H1 (cell line): ENCODE data around the gene OPN1MW3. TPM values are rescaled to one million over a fixed set of nuclear protein-coding genes. Genes with fewer than 3 reads are reported as not detected.

ENCODE experiments used
- CTCF ChIA-PET: fragments of 300-600 bp; sonication (Branson Sonifier 250); formaldehyde crosslinking; loops from one replicate; lab custom pipeline; 2021; ENCODE audit not compliant: partially characterized antibody; lab: Charles Lee
- POLR2A ChIA-PET: fragments of 300-600 bp; sonication (Branson Sonifier 250); formaldehyde crosslinking; loops from one replicate; lab custom pipeline; 2021; ENCODE audit warnings: inconsistent platforms; ENCODE audit not compliant: partially characterized antibody; lab: Charles Lee
- DNase-seq, 2 experiments: peaks; one replicate each; pipeline versions ENCODE4 v3.0.0 to v3.0.0-alpha.2; 2010 to 2022; ENCODE audit warnings: low spot score in 2 of 2, low read depth in 1 of 2, mixed read lengths in 1 of 2
- FAIRE-seq: peaks from 2 replicates; lab custom pipeline; 2011; peaks lifted over from hg19 to GRCh38; lab: Jason Lieb, UNC
- H2AFZ ChIP-seq: 2 replicates; pipeline ENCODE4 v1.8.1; 2012; ENCODE audit warnings: low read length, inconsistent platforms
- H2AK5ac ChIP-seq: 2 replicates; pipeline ENCODE4 v1.6.1; 2013; ENCODE audit warnings: low read depth, low read length
- H2BK120ac ChIP-seq: replicated peaks from 2 replicates; pipeline ENCODE3; 2013; ENCODE audit warnings: low read depth, low read length, inconsistent platforms
- H2BK12ac ChIP-seq: 2 replicates; pipeline ENCODE4 v1.6.1; 2013; ENCODE audit warnings: low read depth, low read length
- H2BK15ac ChIP-seq: 2 replicates; pipeline ENCODE4 v1.6.1; 2013; ENCODE audit warnings: low read length
- H2BK20ac ChIP-seq: 2 replicates; pipeline ENCODE4 v1.6.1; 2013; ENCODE audit warnings: low read length
- H2BK5ac ChIP-seq: 2 replicates; pipeline ENCODE4 v1.6.1; 2013; ENCODE audit warnings: low read depth, low read length
- H3K14ac ChIP-seq: 2 replicates; pipeline ENCODE4 v1.6.1; 2013; ENCODE audit warnings: inconsistent platforms; ENCODE audit not compliant: insufficient read length
- H3K18ac ChIP-seq: 2 replicates; pipeline ENCODE4 v1.6.1; 2013; ENCODE audit warnings: low read length; ENCODE audit errors: extremely low read depth
- H3K23ac ChIP-seq: 2 replicates; pipeline ENCODE4 v1.6.1; 2013; ENCODE audit warnings: inconsistent platforms; ENCODE audit not compliant: insufficient read length
- H3K23me2 ChIP-seq: 2 replicates; pipeline ENCODE4 v1.6.1; 2013; ENCODE audit warnings: low read depth, low read length
- H3K27ac ChIP-seq: 2 replicates; pipeline ENCODE4 v1.6.1; 2011; ENCODE audit warnings: low read depth, low read length, inconsistent platforms
- H3K27me3 ChIP-seq, 4 experiments: replicated peaks in 1 of 4; 1 replicate in 1 of 4; 2 replicates in 3 of 4; pipeline versions ENCODE4 v1.6.1 to v1.8.1; 2011 to 2013; ENCODE audit warnings: low read length in 3 of 4, mild to moderate bottlenecking in 3 of 4, inconsistent platforms in 2 of 4, mixed read lengths in 2 of 4, moderate library complexity in 1 of 4; ENCODE audit not compliant: control insufficient read depth in 3 of 4, insufficient read depth in 3 of 4; ENCODE audit errors: extremely low read depth in 1 of 4
- H3K36me3 ChIP-seq, 4 experiments: 2 replicates each; pipeline versions ENCODE4 v1.6.1 to v1.8.1; 2011 to 2013; ENCODE audit warnings: mild to moderate bottlenecking in 4 of 4, low read length in 3 of 4, moderate library complexity in 2 of 4, control low read depth in 1 of 4, inconsistent platforms in 1 of 4; ENCODE audit not compliant: insufficient read depth in 4 of 4, control insufficient read depth in 2 of 4
- H3K4ac ChIP-seq: replicated peaks from 2 replicates; pipeline ENCODE3; 2013; ENCODE audit warnings: low read length, low read depth, mixed read lengths, inconsistent platforms; ENCODE audit not compliant: insufficient read length
- H3K4me1 ChIP-seq, 4 experiments: replicated peaks in 1 of 4; 1 replicate in 1 of 4; 2 replicates in 3 of 4; pipeline versions ENCODE4 v1.6.1 to v1.8.1; 2011 to 2013; ENCODE audit warnings: low read length in 3 of 4, inconsistent platforms in 2 of 4, mixed read lengths in 1 of 4; ENCODE audit not compliant: insufficient read depth in 4 of 4, control insufficient read depth in 3 of 4
- H3K4me2 ChIP-seq, 2 experiments: 2 replicates each; pipeline versions ENCODE4 v1.6.1 to v1.8.1; 2011 to 2013; ENCODE audit warnings: low read depth in 2 of 2, low read length in 2 of 2, control low read depth in 1 of 2, inconsistent platforms in 1 of 2, mild to moderate bottlenecking in 1 of 2; ENCODE audit not compliant: insufficient read depth in 1 of 2
- H3K4me3 ChIP-seq, 4 experiments: fragments of 200-600, 300-600 bp in 1 of 4; sonication (generic), shearing (Covaris generic), sonication (Bioruptor Twin) in 1 of 4; 2 replicates each; pipeline versions ENCODE4 v1.5.1 to v1.8.1; 2011 to 2016; ENCODE audit warnings: low read length in 4 of 4, low read depth in 3 of 4, control low read depth in 2 of 4, inconsistent platforms in 2 of 4, mild to moderate bottlenecking in 2 of 4, mixed read lengths in 1 of 4, moderate library complexity in 1 of 4; ENCODE audit not compliant: insufficient read depth in 2 of 4; ENCODE audit errors: extremely low read depth in 1 of 4
- H3K56ac ChIP-seq: replicated peaks from 2 replicates; pipeline ENCODE3; 2013; ENCODE audit warnings: low read depth, mild to moderate bottlenecking, mixed read lengths, low read length, inconsistent platforms; ENCODE audit not compliant: insufficient read length
- H3K79me1 ChIP-seq: 2 replicates; pipeline ENCODE4 v1.6.1; 2013; ENCODE audit warnings: low read depth, low read length, control low read depth
- H3K79me2 ChIP-seq, 2 experiments: 2 replicates each; pipeline versions ENCODE4 v1.6.1 to v1.8.1; 2012 to 2013; ENCODE audit warnings: low read length in 2 of 2, mild to moderate bottlenecking in 2 of 2, inconsistent platforms in 1 of 2; ENCODE audit not compliant: insufficient read depth in 2 of 2, control insufficient read depth in 1 of 2
- H3K9ac ChIP-seq, 4 experiments: replicated peaks in 1 of 4; 1 replicate in 1 of 4; 2 replicates in 3 of 4; pipeline versions ENCODE4 v1.6.1 to v1.8.1; 2011 to 2013; ENCODE audit warnings: low read depth in 3 of 4, low read length in 3 of 4, control low read depth in 2 of 4, mild to moderate bottlenecking in 2 of 4, moderate library complexity in 2 of 4, inconsistent platforms in 1 of 4; ENCODE audit errors: extremely low read depth in 1 of 4
- H3K9me3 ChIP-seq, 2 experiments: 2 replicates each; pipeline versions ENCODE4 v1.6.1 to v1.8.1; 2012 to 2013; ENCODE audit warnings: mild to moderate bottlenecking in 2 of 2, moderate library complexity in 2 of 2, control low read depth in 1 of 2, inconsistent platforms in 1 of 2, low read depth in 1 of 2, low read length in 1 of 2, mixed read lengths in 1 of 2; ENCODE audit not compliant: insufficient read depth in 2 of 2
- H4K20me1 ChIP-seq, 2 experiments: replicated peaks in 1 of 2; 2 replicates each; pipeline versions ENCODE3 to v1.8.1; 2011 to 2013; ENCODE audit warnings: inconsistent platforms in 2 of 2, low read length in 2 of 2, mild to moderate bottlenecking in 1 of 2; ENCODE audit not compliant: insufficient read depth in 2 of 2, control insufficient read depth in 1 of 2
- H4K5ac ChIP-seq: 2 replicates; pipeline ENCODE4 v1.6.1; 2013; ENCODE audit warnings: low read length, low read depth, mixed read lengths, inconsistent platforms; ENCODE audit not compliant: insufficient read length
- H4K8ac ChIP-seq: 2 replicates; pipeline ENCODE4 v1.8.0; 2013; ENCODE audit warnings: mild to moderate bottlenecking, moderate library complexity, low read length, inconsistent platforms; ENCODE audit not compliant: insufficient read depth; ENCODE audit errors: extremely low read depth
- H4K91ac ChIP-seq: replicated peaks from 2 replicates; pipeline ENCODE3; 2013; ENCODE audit warnings: low read length, mixed read lengths, inconsistent platforms; ENCODE audit not compliant: insufficient read length
- E2F6 ChIP-seq: IDR thresholded peaks from 2 replicates; pipeline ENCODE4 v1.6.1; 2012; ENCODE audit warnings: inconsistent platforms
- YY1 ChIP-seq: IDR thresholded peaks from 2 replicates; pipeline ENCODE4 v1.6.1; 2011; ENCODE audit warnings: low read depth, mild to moderate bottlenecking, low read length
- WGBS, 2 experiments: shearing (Covaris generic) in 1 of 2; methylation state at CpG; one replicate each; pipeline versions ENCODE4 v1.1.6 to v1.1.7; 2013 to 2015; ENCODE audit warnings: low lambda C conversion rate in 2 of 2, mixed read lengths in 2 of 2, inconsistent platforms in 1 of 2, low coverage in 1 of 2, missing lambda C conversion rate in 1 of 2; ENCODE audit not compliant: insufficient replicate concordance in 2 of 2, insufficient coverage in 1 of 2, insufficient read length in 1 of 2; ENCODE audit errors: extremely low coverage in 1 of 2, missing lambda C conversion rate in 1 of 2; 5-methylcytosine and 5-hydroxymethylcytosine counted together
- polyA plus RNA-seq, 7 experiments: library from polyadenylated mRNA; depleted of rRNA in 3 of 7; stranded (reverse) in 5 of 7; unstranded in 2 of 7; fragments of >200 nt in 5 of 7; fragments of 200-250 nt in 2 of 7; gene quantifications; 1 replicate in 5 of 7; 2 replicates in 1 of 7; 4 replicates in 1 of 7; pipeline versions ENCODE4 v1.2.1 to v1.2.3, GENCODE V29; 2011 to 2013; ENCODE audit warnings: missing spikeins in 2 of 7, mixed read lengths in 2 of 7
- total RNA-seq: library from RNA; stranded (reverse); fragmentation: NEBNext Ultra II Directional; extraction: Animal tissue kit (Norgen Biotek cat#: 25700); gene quantifications from 2 replicates; pipeline ENCODE4 v1.2.1, GENCODE V29; 2021

Gene OPN1MW3
- total and polyA plus RNA-seq, 2 of the 8 experiments (the other 6 are each of a cell fraction or from before 2014, with no cell fraction given), result not detected

- Histone ChIP-seq H3K27me3 (no peaks in the 10 kb centered on the region), H3K4ac (no peak within 1 kb of the TSS), H2AFZ (no peak within 1 kb of the TSS)
- TF ChIP-seq YY1, result no peak
- 0 out of 2 replicates have a peak, but pooled peaks have one; percentile 9 for TF ChIP-seq E2F6
- TF ChIP-seq, all 59 proteins: peak for 1
- H3K4me2 ChIP-seq, result no peak within 1 kb of the TSS
- no peak within 1 kb of the TSS for H2BK120ac ChIP-seq
- no peak within 1 kb of the TSS for H2BK15ac ChIP-seq
- no peak within 1 kb of the TSS for H2BK20ac ChIP-seq
- no peak within 1 kb of the TSS for H2BK12ac ChIP-seq
- no peaks in the 10 kb centered on the region for H3K4me1 ChIP-seq
- H3K9me3 ChIP-seq, result no peaks in the 10 kb centered on the region
- no peak within 1 kb of the TSS for H3K4me3 ChIP-seq
- CTCF ChIA-PET, result no interaction called here
- no peak within 1 kb of the TSS for H3K9ac ChIP-seq
- H3K23me2 ChIP-seq, result no peaks in the 10 kb centered on the region
- FAIRE-seq (no peak), DNase-seq (no peak)
- H3K23ac ChIP-seq, result no peak within 1 kb of the TSS
- no peaks in the 10 kb centered on the region for H3K79me2 ChIP-seq
- H3K36me3 ChIP-seq, result no peaks in the 10 kb centered on the region
- H3K18ac ChIP-seq, result no peak within 1 kb of the TSS
- no peak within 1 kb of the TSS for H2AK5ac ChIP-seq
- no peaks in the 10 kb centered on the region for H3K79me1 ChIP-seq
- H3K14ac ChIP-seq, result no peak within 1 kb of the TSS
- no peak within 1 kb of the TSS for H2BK5ac ChIP-seq
- H3K27ac ChIP-seq, result no peak within 1 kb of the TSS
- H4K5ac ChIP-seq, result no peak within 1 kb of the TSS
- WGBS, 2 experiments, result 99% methylated on average over 20 of the region's 37 CpGs; no CpG with 5 or more reads in 1 of the 2 experiments
- POLR2A ChIA-PET, result no interaction called here
- H4K91ac ChIP-seq, result no peak within 1 kb of the TSS
- no peak within 1 kb of the TSS for H3K56ac ChIP-seq
- H4K20me1 ChIP-seq, result no peaks in the 10 kb centered on the region
- H4K8ac ChIP-seq, result no peak within 1 kb of the TSS
Measured at GRCh38 chrX:154295664-154296310, 38.4 kb downstream of the OPN1MW3 start, which contains the start of gene TKTL1. TKTL1 (plus strand) TSS chrX:154295795; CDS start chrX:154295860, 65 bp downstream.
